Measurements from ENCODE around the gene TRIM28.
"Not testable (repeated sequence)": the region's sequence is repeated elsewhere in the genome, so short reads cannot be mapped to it uniquely, and the experiment has no call there.

Gene TRIM28

GRCh38 chr19:58519355-58520256 lies 24.3 kb upstream of the TRIM28 start, which contains the start of gene ZBTB45:
Gene ZBTB45 (minus strand): TSS chr19:58519810. CDS start chr19:58517673, 2,137 bp downstream.
- DNase-seq, result no peak

GRCh38 chr19:58520257-58520599 lies 23.6 kb upstream of the TRIM28 start:
- no peak for DNase-seq

DNA sequence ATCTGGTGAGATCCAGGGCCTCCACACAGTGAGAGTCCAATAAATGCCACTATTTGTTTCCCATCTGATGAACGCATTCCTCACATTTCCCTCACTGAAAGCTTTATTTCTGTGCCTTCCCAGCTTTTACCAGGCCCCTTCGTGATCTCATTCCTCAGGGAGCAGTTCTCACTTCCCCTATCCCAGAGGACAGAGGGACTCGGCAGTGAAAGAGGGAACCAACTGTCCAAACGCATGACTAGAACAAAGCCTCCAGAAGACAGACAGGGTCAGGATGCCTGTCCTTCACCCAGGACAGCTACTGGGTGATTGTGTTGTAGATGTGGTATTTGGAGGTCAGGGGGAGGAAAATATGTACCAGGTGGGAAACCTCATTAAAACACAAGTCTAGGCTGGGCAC lies 22.2 kb upstream of the TRIM28 start:
- DNase-seq, result no peak

DNA sequence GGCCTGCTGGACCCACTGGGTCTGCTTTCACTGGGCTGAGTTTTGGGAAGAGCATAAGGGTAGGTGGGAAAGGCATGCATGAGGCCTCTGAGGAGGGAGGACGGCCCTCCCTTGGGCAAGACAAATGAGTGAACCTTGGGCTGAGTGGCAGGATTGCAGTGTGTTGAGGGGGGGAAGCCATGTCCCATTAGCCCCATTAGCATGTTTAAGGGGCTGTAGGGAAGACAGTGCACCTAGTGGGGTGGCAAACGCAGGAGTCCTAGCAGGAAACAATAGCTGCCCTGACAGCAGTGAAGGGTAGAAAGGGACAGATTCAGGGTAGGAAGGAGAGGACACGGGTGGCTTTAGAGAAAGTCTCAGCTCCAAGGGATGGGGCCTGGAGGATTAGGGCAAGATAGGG lies 21.2 kb upstream of the TRIM28 start:
- no peak for DNase-seq

DNA sequence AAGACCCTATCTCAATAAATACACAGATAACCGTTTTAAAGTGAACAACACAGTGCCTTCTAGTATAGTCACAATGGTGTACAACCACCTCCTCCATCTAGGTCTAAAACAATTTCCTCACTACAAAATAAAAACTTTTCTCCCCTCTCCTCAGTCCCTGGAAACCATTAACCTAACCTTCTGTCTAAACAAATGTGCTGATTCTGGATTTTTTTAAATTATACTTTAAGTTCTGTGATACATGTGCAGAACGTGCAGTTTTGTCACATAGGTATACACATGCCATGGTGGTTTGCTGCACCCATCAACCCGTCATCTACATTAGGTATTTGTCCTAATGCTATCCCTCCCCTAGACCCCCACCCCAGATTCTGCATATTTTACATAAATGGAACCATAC lies 14.5 kb upstream of the TRIM28 start:
- DNase-seq, result no peak

- no peak for DNase-seq
Measured at GRCh38 chr19:58531034-58531840, 12.6 kb upstream of the TRIM28 start.

DNA sequence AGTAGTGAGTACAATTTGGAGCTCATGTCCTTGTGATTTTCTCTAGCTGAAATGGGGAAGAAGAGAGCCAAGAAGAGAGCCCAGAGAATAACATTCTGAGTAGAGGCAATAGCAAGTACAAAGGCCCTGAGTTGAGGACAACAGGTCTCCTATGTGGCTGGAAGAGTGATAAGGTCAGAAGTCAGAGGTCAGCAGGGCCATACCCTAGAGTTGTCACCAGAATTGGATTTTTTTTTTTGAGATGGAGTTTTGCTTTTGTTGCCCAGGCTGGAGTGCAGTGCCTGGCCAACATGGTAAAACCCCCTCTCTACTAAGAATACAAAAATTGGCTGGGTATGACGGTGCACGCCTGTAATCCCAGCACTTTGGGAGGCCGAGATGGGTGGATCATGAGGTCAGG lies 8.0 kb upstream of the TRIM28 start:
- DNase-seq, result no peak

GRCh38 chr19:58536852-58537798 lies 6.7 kb upstream of the TRIM28 start:
- DNase-seq, result no peak

DNA sequence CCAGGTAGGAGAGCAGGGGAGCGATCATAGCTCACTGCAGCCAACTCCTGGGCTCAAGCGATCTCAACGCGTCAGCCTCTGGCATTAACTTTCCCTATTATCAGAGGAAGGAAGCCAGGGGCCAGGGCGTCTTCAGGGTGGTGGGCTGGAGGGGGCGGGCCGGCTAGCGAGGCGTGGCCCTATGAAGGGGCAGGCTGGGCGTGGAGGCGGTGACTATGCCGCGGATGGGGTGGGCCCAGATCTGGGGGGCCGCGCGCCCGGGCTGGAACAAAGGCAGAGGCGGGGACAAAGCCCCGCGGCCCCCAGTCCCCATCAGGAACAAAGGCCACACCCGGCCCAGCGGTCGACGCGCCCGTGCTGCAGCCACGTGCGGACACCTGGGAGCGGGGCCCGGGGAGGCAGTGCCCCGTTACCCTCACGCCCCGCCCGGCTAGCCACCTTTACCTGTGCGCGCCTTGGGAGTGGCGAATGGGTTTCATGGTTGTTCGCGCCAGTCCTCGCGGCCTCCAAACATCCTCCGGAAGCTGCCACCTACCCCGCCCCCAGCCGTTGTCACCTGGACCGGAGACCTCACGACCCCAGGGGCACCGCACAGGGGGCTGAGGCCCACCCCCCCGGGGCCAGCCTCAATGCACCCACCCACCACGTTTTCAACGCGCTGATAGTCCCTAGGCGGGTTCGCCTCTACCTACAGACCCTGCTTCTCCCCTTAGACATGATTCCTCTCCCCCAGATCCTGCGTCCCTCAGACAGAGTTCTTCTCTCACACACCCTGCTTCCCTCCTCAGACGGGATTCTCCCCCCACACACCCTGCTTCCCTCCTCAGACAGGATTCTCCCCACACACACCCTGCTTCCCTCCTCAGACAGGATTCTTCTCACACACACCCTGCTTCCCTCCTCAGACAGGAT lies 5.4 kb upstream of the TRIM28 start:
- no peak for DNase-seq

DNA sequence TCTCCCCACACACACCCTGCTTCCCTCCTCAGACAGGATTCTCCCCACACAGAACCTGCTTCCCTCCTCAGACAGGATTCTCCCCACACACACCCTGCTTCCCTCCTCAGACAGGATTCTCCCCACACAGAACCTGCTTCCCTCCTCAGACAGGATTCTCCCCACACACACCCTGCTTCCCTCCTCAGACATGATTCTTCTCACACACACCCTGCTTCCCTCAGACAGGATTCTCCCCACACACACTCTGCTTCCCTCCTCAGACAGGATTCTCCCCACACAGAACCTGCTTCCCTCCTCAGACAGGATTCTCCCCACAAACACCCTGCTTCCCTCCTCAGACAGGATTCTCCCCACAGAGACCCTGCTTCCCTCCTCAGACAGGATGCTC lies 4.7 kb upstream of the TRIM28 start:
- DNase-seq, result not testable (repeated sequence)

DNA sequence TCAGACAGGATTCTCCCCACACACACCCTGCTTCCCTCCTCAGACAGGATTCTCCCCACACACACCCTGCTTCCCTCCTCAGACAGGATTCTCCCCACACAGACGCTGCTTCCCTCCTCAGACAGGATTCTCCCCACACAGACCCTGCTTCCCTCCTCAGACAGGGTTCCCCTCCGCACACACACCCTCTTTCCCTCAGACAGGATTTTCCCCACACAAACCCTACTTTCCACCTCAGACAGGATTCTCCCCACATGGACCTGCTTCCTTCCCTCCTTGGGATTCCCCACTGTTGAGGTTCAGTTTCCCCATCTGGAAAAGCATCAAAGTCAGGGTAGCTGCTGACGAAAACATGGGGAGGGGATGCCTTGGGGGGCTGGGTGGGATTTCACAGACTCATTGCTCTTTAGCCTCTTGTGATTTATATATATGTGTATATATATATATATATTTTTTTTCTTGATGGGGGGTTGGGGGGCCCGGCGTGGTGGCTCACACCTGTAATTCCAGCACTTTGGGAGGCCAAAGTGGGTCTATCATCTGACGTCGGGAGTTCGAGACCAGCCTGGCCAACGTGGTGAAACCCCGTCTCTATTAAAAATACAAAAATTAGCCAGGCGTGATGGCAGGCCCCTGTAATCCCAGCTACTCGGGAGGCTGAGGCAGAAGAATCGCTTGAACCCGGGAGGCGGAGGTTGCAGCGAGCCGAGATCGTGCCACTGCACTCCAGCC lies 1.1 kb upstream of the TRIM28 start:
- not testable (repeated sequence) for DNase-seq

- DNase-seq, result no peak
Measured at GRCh38 chr19:58544591-58545285, 874 bp downstream of the TRIM28 start.

GRCh38 chr19:58545286-58546018 lies 1.6 kb downstream of the TRIM28 start:
- DNase-seq, result no peak

GRCh38 chr19:58546019-58546530 lies 2.2 kb downstream of the TRIM28 start:
- no peak for DNase-seq

- DNase-seq, result no peak
Measured at GRCh38 chr19:58547323-58548312, 3.8 kb downstream of the TRIM28 start.

DNA sequence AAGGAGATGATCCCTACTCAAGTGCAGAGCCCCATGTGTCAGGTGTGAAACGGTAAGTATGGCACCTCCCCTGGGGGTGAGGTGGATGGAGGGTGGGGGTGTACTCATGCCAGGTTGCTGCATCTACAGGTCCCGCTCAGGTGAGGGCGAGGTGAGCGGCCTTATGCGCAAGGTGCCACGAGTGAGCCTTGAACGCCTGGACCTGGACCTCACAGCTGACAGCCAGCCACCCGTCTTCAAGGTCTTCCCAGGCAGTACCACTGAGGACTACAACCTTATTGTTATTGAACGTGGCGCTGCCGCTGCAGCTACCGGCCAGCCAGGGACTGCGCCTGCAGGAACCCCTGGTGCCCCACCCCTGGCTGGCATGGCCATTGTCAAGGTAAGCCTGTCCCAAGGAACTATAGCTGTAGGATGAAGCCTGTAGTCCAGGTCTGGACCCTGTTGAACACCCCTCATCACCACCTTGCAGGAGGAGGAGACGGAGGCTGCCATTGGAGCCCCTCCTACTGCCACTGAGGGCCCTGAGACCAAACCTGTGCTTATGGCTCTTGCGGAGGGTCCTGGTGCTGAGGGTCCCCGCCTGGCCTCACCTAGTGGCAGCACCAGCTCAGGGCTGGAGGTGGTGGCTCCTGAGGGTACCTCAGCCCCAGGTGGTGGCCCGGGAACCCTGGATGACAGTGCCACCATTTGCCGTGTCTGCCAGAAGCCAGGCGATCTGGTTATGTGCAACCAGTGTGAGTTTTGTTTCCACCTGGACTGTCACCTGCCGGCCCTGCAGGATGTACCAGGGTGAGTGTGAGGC lies 5.2 kb downstream of the TRIM28 start:
- no peak for DNase-seq

- no peak for DNase-seq
Measured at GRCh38 chr19:58549664-58550361, 5.9 kb downstream of the TRIM28 start.

Data from cortex of kidney (tissue), 1 donor.